ENCODE data around the gene OR2B6.
"Not testable (repeated sequence)": the region's sequence is repeated elsewhere in the genome, so short reads cannot be mapped to it uniquely, and the experiment has no call there.

OR2B6 gene

GRCh38 chr6:27956941-27957340 lies at the start of gene OR2B6:
TSS of gene OR2B6 (plus strand) at chr6:27957241. CDS start at chr6:27957241, 0 bp downstream.
- Mint-ChIP-seq H3K4me1 (no peaks in the 10 kb centered on the region), H3K27me3 (ENCODE audit: low read depth) (peaks cover 5% of the 10 kb centered on the region), H3K27ac (no peak within 1 kb of the TSS), H3K36me3 (ENCODE audit: low read depth) (no peaks in the 10 kb centered on the region), H3K4me3 (no peak within 1 kb of the TSS), H3K9me3 (no peaks in the 10 kb centered on the region)
- TF ChIP-seq CTCF (IDR thresholded peaks at IDR 0.05; ENCODE audit: unreplicated experiment in 3 of 3) = no peak

- Mint-ChIP-seq H3K9me3 (no peaks in the 10 kb centered on the region), H3K4me3 (no peak overlapping the region), H3K27ac (no peak overlapping the region), H3K27me3 (ENCODE audit: low read depth) (peaks cover 5% of the 10 kb centered on the region), H3K4me1 (no peaks in the 10 kb centered on the region), H3K36me3 (ENCODE audit: low read depth) (no peaks in the 10 kb centered on the region)
- no peak for TF ChIP-seq CTCF (IDR thresholded peaks at IDR 0.05; ENCODE audit: unreplicated experiment in 3 of 3)
These were observed 49.0 kb upstream of the OR2B6 start for GRCh38 chr6:27908017-27908416.

- Mint-ChIP-seq H3K4me3 (no peak within 1 kb of the TSS), H3K9me3 (no peaks in the 10 kb centered on the region), H3K36me3 (ENCODE audit: low read depth) (no peaks in the 10 kb centered on the region), H3K4me1 (no peaks in the 10 kb centered on the region), H3K27me3 (ENCODE audit: low read depth) (peaks cover 4% of the 10 kb centered on the region), H3K27ac (no peak within 1 kb of the TSS)
- TF ChIP-seq CTCF (IDR thresholded peaks at IDR 0.05; ENCODE audit: unreplicated experiment in 3 of 3) = no peak
These were observed 45.0 kb upstream of the OR2B6 start, which contains the start of gene OR2B2 for GRCh38 chr6:27911956-27912446. TSS of gene OR2B2 (minus strand) at chr6:27912396. CDS start at chr6:27912319, 77 bp downstream.

- Mint-ChIP-seq H3K36me3 (ENCODE audit: low read depth) (no peaks in the 10 kb centered on the region), H3K4me1 (no peaks in the 10 kb centered on the region), H3K4me3 (no peak overlapping the region), H3K27me3 (ENCODE audit: low read depth) (peaks cover 16% of the 10 kb centered on the region), H3K27ac (no peak overlapping the region), H3K9me3 (no peaks in the 10 kb centered on the region)
- TF ChIP-seq CTCF (IDR thresholded peaks at IDR 0.05; ENCODE audit: unreplicated experiment in 3 of 3) = no peak
These were observed 34.1 kb upstream of the OR2B6 start for GRCh38 chr6:27922949-27923348.

- Mint-ChIP-seq H3K36me3 (ENCODE audit: low read depth) (no peaks in the 10 kb centered on the region), H3K4me3 (no peak overlapping the region), H3K4me1 (no peaks in the 10 kb centered on the region), H3K9me3 (no peaks in the 10 kb centered on the region), H3K27me3 (ENCODE audit: low read depth) (peaks cover 16% of the 10 kb centered on the region), H3K27ac (no peak overlapping the region)
- TF ChIP-seq CTCF (IDR thresholded peaks at IDR 0.05; ENCODE audit: unreplicated experiment in 3 of 3) = no peak
These were observed 32.9 kb upstream of the OR2B6 start for GRCh38 chr6:27924179-27924578.

- not testable (repeated sequence) for H3K4me3 Mint-ChIP-seq; H3K27ac Mint-ChIP-seq; H3K4me1 Mint-ChIP-seq; H3K36me3 Mint-ChIP-seq (ENCODE audit: low read depth); H3K9me3 Mint-ChIP-seq; H3K27me3 Mint-ChIP-seq (ENCODE audit: low read depth)
These were observed 29.0 kb upstream of the OR2B6 start for GRCh38 chr6:27928041-27928440.

- not testable (repeated sequence) for H3K4me1 Mint-ChIP-seq; H3K9me3 Mint-ChIP-seq; H3K27ac Mint-ChIP-seq; H3K27me3 Mint-ChIP-seq (ENCODE audit: low read depth); H3K4me3 Mint-ChIP-seq; H3K36me3 Mint-ChIP-seq (ENCODE audit: low read depth)
These were observed 27.1 kb upstream of the OR2B6 start for GRCh38 chr6:27929930-27930329.
